HG02870 (cell line): ENCODE measurements around the gene KCTD13.
"Not testable (repeated sequence)": the region's sequence is repeated elsewhere in the genome, so short reads cannot be mapped to it uniquely, and the experiment has no call there.

Experiments
- ATAC-seq: cut with Tn5 transposase; IDR thresholded peaks from one replicate; pipeline ENCODE4 v1.9.1; 2021; ENCODE audit warnings: mild to moderate bottlenecking, moderate library complexity; ENCODE audit not compliant: unreplicated experiment

KCTD13 gene

GRCh38 chr16:29908719-29909220 is 17.3 kb downstream of the KCTD13 start:
- no peak for ATAC-seq

DNA sequence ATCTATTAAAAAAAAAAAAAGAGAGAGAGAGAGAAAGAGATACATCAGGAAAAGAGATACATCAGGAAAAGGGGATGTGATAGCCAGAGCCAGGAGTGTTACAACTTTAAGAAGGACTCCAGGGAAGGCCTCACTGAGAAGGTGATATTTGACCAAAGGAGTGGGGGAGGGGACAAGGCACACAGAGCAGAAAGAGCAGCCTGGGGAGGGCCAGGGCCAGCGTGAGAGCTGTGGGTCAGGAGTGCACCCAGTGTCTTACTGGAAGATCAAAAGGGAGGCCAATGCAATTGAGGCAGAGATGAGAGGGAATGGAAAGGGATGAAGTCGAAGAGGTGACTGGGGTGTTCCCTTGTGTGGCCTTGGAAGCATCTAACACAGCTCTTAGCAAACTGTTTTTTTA is 18.1 kb downstream of the KCTD13 start:
- ATAC-seq: no peak

- ATAC-seq: no peak
Measured at GRCh38 chr16:29906520-29907244, 19.3 kb downstream of the KCTD13 start.

DNA sequence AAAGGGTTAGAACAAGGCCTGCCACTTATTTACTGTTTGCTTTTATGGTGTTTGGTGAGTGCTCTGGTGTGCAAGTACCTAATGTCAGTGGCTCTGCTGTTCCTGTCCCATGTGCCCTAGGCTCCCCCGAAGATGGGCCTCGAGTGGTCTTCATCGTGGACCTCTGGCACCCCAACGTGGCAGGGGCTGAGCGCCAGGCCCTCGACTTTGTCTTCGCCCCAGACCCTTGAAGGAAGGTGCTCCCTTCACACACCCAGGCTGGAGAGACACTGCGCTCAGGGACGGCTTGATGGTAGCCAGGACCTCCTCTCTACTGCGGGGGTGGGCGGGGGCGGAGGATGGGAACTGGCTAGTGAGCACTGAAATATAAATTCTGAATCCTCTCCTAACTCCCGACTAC is 20.4 kb downstream of the KCTD13 start:
- ATAC-seq: no peak

DNA sequence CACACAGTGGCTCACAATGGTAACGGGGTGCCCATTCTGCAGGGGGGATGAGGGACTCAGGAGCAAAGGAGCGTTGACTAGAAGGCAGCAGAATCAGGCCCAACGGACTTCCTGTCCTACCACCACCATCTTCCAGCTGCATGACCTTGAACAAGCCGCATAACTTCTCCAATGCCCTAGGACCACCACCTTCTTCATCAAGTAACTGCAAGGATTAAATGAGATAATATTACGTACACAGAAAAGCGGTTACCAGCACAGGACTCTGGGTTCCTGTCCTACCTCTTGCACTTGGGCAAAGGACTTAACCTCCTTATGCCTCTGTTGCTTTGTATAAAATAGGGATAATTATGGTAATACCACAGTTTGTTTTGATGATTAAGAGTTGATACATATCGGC is 21.1 kb downstream of the KCTD13 start:
- ATAC-seq: no peak

GRCh38 chr16:29903590-29903989 is 22.4 kb downstream of the KCTD13 start:
- no peak for ATAC-seq

DNA sequence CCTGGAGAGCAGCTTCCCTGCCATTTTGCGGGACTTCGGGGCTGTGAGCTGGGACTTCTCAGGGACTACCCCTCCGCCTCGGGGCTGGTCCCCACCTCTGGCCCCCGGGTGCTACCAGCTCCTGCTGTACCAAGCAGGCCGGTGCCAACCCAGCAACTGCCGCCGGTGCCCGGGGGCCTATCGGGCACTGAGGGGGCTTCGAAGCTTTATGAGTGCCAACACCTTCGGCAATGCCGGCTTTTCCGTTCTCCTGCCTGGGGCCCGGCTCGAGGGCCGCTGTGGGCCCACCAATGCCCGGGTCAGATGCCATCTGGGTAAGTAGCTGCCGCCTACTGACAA is 24.4 kb downstream of the KCTD13 start:
- no peak for ATAC-seq

DNA sequence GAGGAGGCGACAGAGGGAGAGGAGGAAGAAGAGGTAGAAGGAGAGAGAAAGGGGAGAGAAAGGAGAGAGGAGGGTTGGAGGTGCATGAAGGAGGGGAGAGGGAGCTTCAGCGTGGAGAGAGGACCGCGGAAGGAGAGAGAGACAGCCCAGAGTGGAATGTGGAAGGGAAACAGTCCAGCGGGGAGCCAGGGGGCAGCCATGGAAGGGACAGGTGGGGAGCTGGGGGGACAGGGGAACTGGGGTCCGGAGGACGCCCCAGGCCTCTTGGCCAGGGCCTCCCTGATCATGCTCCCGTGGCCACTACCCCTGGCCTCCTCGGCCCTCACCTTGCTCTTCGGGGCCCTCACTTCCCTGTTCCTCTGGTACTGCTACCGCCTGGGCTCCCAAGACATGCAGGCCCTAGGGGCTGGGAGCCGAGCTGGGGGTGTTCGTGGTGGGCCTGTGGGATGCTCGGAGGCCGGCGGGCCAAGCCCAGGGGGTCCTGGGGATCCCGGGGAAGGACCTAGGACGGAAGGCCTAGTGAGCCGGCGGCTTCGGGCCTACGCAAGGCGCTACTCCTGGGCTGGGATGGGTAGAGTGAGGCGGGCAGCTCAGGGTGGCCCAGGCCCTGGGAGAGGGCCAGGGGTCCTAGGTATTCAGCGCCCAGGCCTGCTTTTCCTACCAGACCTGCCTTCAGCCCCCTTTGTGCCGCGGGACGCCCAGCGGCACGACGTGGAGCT is 25.0 kb downstream of the KCTD13 start:
- no peak for ATAC-seq

- ATAC-seq: no peak
Measured at GRCh38 chr16:29900102-29900887, 25.7 kb downstream of the KCTD13 start, which contains the start of gene ASPHD1. TSS of gene ASPHD1 (plus strand) at chr16:29900488. CDS start at chr16:29900972, 484 bp downstream.

DNA sequence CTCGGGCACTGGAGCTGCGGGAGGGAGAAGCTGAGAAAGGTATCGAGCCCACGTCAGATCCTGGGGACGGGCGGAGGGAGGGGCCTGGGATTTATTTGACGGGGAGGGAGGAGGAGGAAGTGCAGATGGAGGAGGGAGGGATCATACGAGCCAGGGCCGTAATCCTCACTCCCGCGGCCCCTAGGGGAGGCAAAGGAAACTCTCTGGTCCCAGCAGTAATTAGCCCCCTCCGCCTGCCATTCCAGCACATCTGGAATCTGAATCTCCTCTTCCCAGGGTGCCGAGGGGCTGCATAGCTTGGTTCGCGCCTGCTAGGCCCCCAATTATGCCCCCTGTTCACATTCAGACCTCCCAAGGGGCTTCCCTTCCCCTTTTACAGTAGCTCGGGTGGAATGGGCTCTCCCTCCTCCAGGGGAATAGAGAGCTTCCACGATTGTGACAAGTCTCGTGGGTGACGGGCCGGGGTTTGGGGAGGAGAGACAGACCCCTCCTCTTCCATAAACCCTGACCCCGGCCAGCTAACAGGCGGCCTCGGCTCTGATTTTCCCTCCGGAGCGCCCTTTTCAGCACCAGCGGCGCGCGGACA is 26.4 kb downstream of the KCTD13 start, which contains the start of gene SEZ6L2:
Gene SEZ6L2 (minus strand): TSS at position 35 of the 586 bp plus-strand sequence. CDS start 531 bp downstream, outside the sequence.
- no peak for ATAC-seq

DNA sequence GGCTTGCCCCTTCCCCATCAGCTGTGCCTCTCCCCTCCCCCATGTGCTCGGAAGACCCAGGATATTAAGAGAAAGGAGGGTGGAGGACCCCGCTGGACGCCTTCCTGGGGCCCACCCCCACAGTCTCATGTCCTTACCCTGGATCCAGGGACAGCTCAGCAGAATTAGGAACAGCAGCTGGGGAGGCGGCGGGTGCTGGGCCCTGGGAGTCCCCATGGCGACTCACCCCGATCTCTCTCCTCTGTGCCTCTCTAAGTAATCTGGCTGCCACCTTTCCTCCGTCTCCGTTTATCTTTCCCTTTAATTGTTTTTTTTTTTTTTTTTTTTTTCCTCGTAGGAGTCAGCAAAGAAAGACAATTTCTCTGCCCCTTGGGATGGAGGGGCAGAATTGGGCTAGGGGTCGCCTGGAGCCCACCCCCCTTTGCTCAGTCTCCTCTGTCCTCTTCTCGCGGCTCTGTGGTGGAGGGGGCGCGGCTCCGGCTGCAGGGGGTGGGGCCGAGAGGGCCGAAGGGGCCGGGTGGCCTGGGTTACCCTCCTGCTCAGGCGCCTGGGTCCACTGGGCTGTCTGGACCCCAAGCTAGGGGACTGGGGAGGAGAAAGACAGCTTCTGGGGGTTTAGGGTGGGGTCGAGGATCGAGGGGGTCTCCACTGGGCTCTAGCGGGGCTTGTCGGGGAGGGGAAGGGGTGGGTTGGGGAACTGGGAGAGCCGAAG is 27.1 kb downstream of the KCTD13 start:
- no peak for ATAC-seq

GRCh38 chr16:29898135-29898803 is 27.8 kb downstream of the KCTD13 start:
- ATAC-seq: no peak

GRCh38 chr16:29897333-29897732 is 28.7 kb downstream of the KCTD13 start:
- ATAC-seq: no peak

DNA sequence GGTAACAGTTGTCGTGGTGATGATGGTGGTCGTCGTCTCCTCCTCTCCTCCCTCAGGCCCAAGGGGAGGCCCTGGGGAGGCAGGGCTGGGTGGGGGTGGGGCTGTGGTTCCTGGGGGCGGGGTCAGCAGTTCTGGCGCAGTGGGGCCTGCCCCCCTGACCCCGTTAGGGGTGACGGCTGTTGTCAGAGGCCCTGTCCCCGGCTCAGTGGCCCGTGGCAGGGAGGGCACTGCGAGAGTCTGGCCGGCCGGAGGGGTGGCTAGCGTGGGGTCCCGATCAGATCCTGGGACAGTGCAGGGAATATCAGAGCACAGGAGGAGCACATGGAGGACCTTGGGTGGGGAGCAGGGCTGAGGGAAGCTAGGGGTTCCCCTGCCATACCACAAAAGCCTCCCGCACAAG is 29.2 kb downstream of the KCTD13 start:
- no peak for ATAC-seq

DNA sequence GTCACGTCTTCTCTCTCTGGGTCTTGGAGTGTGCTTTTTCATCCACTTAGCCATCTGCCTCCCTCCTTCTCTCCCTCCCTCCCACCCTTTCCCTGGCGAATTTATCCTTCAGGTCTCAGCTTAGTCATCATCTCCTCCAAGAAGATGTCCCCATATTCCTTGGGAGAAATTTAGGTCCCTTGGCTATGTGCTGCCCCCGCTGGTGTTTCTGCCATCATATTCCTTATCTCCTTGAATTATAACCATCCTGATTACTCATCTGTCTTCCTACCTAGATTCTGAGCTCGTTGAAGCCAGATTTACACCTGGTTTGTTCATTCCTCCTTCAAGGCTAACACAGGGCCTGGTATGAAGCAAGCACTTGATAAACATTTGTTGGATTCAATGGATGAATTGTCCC is 31.7 kb downstream of the KCTD13 start:
- no peak for ATAC-seq

- no peak for ATAC-seq
Measured at GRCh38 chr16:29893553-29893952, 32.5 kb downstream of the KCTD13 start.

- no peak for ATAC-seq
Measured at GRCh38 chr16:29892458-29892813, 33.6 kb downstream of the KCTD13 start.

DNA sequence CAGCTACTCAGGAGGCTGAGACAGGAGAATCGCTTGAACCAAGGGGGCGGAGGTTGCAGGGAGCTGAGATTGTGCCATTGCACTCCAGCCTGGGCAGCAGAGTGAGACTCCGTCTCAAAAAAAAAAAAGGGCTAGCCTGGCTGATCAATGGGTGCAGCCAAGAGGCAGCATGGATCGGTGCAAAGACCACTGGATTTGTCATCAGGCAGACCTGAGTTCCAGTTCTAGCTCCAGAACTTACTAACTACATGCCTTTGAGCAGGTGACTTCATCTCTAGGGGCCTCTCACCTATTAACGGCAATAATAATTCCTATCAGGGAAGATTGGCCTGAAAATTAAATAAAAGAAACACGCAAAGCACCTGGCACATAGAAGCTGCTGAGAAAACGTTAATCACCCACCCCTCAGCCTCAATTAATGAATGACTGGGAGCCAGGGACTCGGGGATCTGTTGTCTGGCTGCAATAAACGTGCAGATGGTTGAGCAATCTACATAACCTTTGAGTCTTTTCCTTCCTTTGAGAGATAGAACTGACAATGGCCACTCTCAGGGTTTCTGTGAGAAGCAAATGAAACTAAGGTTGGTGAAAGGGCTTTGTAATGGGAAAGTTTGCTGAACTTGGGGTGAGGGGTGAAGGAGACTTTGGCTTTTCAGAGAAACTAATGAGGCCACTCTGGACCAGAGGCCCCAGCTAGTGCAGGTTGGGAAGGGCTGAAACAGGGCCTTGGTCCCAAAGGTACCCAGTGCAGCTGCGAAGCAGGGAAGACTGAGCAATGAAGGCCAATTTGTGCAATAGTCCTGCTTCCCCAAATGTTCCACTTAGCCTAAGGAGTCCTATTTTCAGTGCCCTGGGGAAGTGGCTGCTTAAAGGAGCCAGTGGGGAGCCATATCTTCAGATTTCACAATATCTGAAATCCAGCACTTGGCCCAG is 34.2 kb downstream of the KCTD13 start:
- ATAC-seq: no peak

DNA sequence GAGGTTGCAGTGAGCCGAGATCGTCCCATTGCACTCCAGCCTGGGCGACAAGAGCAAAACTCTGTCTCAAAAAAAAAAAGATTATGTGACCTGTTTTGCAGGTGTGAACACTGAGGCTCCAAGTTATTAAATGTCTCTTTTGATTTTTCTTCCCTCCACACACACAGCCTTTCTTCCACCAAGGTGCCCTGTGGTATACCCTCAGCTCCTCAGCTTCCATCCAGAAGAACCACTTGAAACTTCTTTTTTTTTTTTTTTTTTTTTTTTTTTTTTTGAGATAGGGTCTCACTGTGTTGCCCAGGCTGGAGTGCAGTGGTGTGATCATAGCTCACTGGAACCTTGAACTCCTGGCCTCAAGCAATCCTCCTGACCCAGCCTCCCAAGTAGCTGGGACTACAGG is 36.7 kb downstream of the KCTD13 start:
- ATAC-seq: not testable (repeated sequence)
